HG03520 (cell line): ENCODE results near the gene REV1.
"Not testable (repeated sequence)": the region's sequence is repeated elsewhere in the genome, so short reads cannot be mapped to it uniquely, and the experiment has no call there.

Source experiments
- ATAC-seq: cut with Tn5 transposase; IDR thresholded peaks from one replicate; pipeline ENCODE4 v1.9.1; 2021; ENCODE audit warnings: mild to moderate bottlenecking, moderate library complexity; ENCODE audit not compliant: unreplicated experiment

The REV1 gene

GRCh38 chr2:99487906-99488305, 1.9 kb downstream of the REV1 start:
- ATAC-seq, result no peak

GRCh38 chr2:99485824-99486223, 4.0 kb downstream of the REV1 start:
- ATAC-seq, result no peak

DNA sequence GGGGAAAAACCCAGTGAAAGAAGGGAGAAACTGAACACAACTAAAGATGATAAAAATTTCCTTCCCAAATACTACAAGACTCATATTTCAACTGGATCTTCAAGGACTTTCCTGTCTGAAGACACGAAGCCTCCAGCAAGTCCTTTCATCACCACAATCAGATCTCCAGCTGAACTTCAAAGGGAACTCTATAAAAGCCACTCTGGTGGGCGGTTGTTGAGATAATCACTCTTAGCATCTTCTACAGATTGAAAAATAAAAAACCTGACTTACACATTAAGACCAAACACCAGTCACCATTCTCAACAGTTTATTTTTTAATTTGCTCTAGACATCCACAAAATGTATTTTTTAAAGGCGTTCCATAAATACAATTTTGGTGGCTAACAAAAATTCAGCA, 4.4 kb downstream of the REV1 start:
- no peak for ATAC-seq

DNA sequence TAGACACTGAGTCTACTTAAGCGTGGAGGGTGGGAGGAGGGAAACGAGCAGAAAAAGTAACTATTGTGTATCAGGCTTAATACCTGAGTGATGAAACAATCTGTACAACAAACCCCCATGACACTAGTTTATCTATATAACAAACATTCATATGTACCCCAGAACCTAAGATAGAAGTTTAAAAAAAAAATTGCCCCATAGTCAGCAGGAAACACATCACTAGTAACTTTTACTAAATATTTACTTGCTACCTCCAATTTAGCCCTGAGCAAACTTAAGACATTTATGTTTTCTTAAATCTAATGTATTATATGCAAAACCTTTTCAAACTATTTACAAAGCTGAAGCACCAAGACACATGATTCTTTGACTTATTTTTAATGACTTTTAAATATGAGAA, 5.6 kb downstream of the REV1 start:
- ATAC-seq, result no peak

- ATAC-seq, result no peak
These were observed 7.9 kb downstream of the REV1 start for GRCh38 chr2:99481941-99482340.

- no peak for ATAC-seq
These were observed 8.3 kb downstream of the REV1 start for GRCh38 chr2:99481527-99481926.

DNA sequence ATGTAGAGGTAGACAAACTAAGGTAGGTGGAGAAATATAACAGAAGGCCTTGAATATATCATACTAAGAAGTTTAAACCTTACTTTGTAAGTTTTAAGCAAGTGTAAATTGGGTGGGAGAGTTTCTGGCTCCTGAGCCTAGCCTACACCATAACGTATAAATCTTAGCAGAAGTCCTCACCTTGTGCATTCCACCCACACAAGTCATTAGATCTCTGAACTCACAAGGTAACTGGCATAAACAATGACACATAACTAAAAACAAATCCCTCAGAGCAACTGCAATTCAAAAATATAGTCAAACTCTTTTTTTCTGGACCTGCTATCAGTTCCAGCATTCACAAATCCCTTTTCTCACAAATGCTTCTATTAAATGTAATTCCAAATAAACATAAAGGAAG, 9.4 kb downstream of the REV1 start:
- ATAC-seq, result no peak

DNA sequence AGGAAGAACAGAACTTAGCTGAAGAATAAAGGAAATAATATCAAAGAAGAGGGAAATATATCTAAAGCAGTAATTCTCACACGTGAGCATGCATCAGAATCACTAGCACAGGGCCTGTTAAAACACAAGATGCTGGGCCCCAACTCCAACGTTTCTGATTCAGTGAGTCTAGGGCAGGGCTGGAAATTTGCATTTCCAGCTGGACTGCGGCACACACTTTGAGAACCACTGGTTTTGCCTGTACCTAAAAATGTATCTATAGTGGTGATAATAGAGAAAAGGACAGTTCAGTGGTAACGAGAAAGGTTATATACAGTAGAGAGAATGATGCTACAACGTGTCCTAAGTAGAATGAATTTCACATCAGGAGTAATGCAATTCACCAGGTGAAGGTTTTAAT, 11.2 kb downstream of the REV1 start:
- no peak for ATAC-seq

- ATAC-seq, result no peak
These were observed 12.8 kb downstream of the REV1 start for GRCh38 chr2:99477054-99477453.

DNA sequence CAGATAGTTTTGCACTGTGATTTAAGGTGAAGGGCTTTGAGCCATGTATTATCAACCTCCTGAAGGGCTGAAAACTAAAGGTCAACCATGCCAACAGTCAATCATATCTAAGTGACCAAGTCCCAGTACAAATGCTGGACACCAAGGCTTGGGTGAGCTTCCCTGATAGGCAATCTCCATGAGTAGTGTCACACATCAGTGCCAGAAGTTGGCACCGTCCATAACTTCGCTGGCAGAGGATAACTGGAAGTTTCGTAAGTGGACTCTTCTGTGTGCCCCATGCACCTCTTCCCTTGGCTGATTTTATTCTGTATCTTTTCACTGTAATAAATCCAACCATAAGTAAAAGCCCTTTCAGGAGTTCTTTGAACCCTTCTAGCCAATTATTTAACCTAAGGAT, 13.2 kb downstream of the REV1 start:
- ATAC-seq, result no peak

DNA sequence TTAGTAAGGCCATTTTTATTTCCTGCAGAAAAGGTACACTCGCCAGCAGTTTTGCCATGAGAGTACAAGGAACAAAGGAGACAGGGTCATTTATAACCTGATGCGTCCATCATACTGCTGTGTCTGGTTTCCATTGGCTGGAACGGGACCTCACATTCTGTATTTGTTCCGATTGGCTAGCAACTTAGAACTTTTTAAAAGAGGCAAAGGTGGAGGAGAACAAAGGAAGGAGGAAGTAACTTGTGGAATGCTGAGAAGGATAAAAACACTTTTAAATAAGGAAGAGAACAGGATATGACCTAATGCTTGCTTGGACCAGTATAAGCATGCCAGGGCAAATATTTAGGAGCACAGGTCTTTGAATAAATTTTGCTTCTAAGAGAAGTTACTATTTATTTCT, 14.7 kb downstream of the REV1 start:
- ATAC-seq, result not testable (repeated sequence)

GRCh38 chr2:99473518-99474083, 16.2 kb downstream of the REV1 start:
- ATAC-seq, result no peak

DNA sequence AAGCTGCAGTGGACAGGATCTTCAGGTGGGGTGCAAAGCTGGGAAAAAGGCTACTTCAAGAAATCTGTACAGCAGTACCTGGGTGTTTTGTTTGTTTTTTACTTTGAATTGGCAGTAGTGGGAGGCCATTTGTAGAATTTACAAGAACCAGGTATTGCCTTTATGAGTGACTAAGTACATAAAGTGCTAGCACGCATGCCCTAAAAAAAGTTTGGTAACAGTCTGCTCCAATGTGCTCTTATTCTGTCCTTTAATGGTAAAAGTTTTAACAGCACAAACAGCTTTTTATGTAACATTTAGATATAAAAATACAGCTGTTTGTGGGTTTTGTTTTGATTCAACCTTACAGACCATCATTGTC, 17.2 kb downstream of the REV1 start:
- no peak for ATAC-seq

- ATAC-seq, result no peak
These were observed 17.9 kb downstream of the REV1 start for GRCh38 chr2:99471654-99472599.

- ATAC-seq, result no peak
These were observed 18.9 kb downstream of the REV1 start for GRCh38 chr2:99470957-99471356.

DNA sequence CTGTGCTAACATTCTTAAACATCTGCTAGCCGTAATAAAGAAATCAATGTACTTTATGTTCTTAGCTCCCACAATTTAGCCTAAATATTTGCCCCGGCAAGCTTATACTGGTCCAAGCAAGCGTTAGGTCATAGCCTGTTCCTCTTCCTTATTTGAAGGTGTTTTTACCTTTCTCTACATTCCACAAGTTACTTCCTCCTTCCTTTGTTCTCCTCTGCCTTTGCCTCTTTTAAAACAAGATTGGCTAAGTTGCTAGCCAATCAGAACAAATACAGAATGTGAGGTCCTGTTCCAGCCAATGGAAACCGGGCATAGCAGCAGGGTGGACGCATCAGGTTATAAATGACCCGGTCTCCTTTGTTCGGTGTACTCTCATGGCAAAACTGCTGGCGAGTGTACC, 19.4 kb downstream of the REV1 start:
- ATAC-seq, result not testable (repeated sequence)

GRCh38 chr2:99469394-99469793, 20.4 kb downstream of the REV1 start:
- ATAC-seq, result no peak

GRCh38 chr2:99468155-99468554, 21.7 kb downstream of the REV1 start:
- ATAC-seq, result no peak

- no peak for ATAC-seq
These were observed 22.4 kb downstream of the REV1 start for GRCh38 chr2:99467390-99467789.

DNA sequence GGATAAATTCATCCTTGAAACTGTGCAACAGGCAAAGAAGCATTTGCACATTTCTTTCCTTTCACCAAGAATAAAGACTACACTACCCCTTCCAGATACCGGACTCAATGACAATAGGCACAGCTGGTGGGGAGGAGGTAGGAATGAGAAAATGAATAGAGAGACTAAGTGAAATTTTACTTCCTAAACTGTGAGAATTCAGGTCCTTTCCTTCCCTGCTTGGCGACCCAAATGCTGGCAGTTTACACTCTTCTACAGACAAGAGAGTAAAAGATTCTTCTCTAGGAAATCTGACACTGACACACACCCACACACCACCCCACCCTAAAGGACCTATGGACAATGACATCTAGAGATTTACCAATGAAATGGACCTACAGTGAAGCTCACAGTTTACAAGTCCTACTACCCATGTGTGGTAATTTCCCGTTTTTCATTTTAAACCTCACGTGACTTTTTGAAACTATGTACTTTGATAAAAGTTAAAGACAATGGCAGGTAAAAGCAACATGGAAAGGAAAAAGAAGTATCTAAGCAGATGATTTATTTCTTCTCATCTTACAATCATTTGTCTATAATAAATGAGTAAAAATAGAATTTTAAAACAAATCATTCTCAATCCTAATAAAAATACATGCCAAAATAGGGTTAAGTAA, 27.9 kb downstream of the REV1 start:
- no peak for ATAC-seq

DNA sequence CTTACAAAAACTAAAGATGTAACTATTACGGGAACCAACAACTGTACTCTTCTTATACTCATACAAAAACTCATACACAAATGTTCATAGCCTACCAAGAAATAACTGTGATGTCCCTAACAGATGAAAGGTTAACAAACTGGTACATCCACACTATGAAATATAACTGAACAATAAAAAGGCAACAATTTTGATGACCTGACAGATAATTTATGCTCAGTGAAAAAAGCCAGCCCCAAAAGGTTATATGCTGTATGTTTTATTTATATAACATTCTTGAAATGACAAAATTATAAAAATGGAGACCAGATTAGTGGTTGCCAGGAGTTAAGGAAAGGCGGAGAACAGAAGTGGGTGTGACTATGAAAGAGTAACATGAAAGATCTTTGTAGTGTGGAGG, 31.3 kb downstream of the REV1 start:
- no peak for ATAC-seq

- no peak for ATAC-seq
These were observed 38.1 kb downstream of the REV1 start for GRCh38 chr2:99451686-99452085.
